OCI-LY7 (cell line): ENCODE results near the gene STARD7. TPM values are rescaled to one million over a fixed set of nuclear protein-coding genes. Genes with fewer than 3 reads are reported as not detected.

Experiments
- BruUV-seq: library from RNA; stranded (reverse); fragments of 400-500 nt; replicated peaks from 2 replicates; lab custom pipeline; 2021; lab: Mats Ljungman, UMichigan
- CTCF ChIA-PET: fragments of 300-600 bp; sonication (Branson Sonifier 250); formaldehyde crosslinking; loops from one replicate; lab custom pipeline; 2022; ENCODE audit warnings: antibody characterized with exemption; ENCODE audit not compliant: unreplicated experiment; lab: Charles Lee
- POLR2A ChIA-PET: fragments of 300-600 bp; sonication (Branson Sonifier 250); formaldehyde crosslinking; loops from one replicate; lab custom pipeline; 2022; ENCODE audit warnings: antibody characterized with exemption; lab: Charles Lee
- DNase-seq: peaks from one replicate; pipeline ENCODE4 v3.0.0-alpha.2; 2015; ENCODE audit warnings: low spot score
- H2AFZ ChIP-seq: fragments of 200-600 bp; sonication (generic), shearing (Covaris generic); 2 replicates; pipeline ENCODE4 v1.6.1; 2014; ENCODE audit warnings: mild to moderate bottlenecking, antibody characterized with exemption, low read length, moderate library complexity
- H3K27ac ChIP-seq: fragments of 200-600 bp; sonication (generic); 2 replicates; pipeline ENCODE4 v1.5.1; 2014; ENCODE audit warnings: mixed run types, low read depth, mild to moderate bottlenecking, moderate library complexity, low read length, inconsistent platforms; ENCODE audit not compliant: poor library complexity, severe bottlenecking
- H3K36me3 ChIP-seq: fragments of 200-600 bp; sonication (generic); 2 replicates; pipeline ENCODE4 v1.6.1; 2014; ENCODE audit warnings: mild to moderate bottlenecking, antibody characterized with exemption, low read length, moderate library complexity, mixed read lengths; ENCODE audit not compliant: insufficient read depth
- H3K4me1 ChIP-seq: fragments of 200-600 bp; sonication (generic); 2 replicates; pipeline ENCODE4 v1.5.1; 2014; ENCODE audit warnings: mild to moderate bottlenecking, low read length; ENCODE audit not compliant: insufficient read depth, poor library complexity, severe bottlenecking
- H3K4me2 ChIP-seq: fragments of 200-600 bp; sonication (generic); 2 replicates; pipeline ENCODE4 v1.6.1; 2014; ENCODE audit warnings: mild to moderate bottlenecking, low read length
- H3K4me3 ChIP-seq: fragments of 200-600 bp; sonication (generic); 2 replicates; pipeline ENCODE4 v1.5.1; 2014; ENCODE audit warnings: mild to moderate bottlenecking, low read depth, low read length; ENCODE audit not compliant: poor library complexity, severe bottlenecking
- H3K79me2 ChIP-seq: fragments of 200-600 bp; sonication (generic); 2 replicates; pipeline ENCODE4 v1.6.1; 2016; ENCODE audit warnings: low read depth, mild to moderate bottlenecking, low read length, moderate library complexity, mixed read lengths; ENCODE audit not compliant: insufficient read depth
- H3K9me2 ChIP-seq: fragments of 200-600 bp; sonication (generic); 2 replicates; pipeline ENCODE4 v1.6.1; 2016; ENCODE audit warnings: mild to moderate bottlenecking, low read length, mixed read lengths; ENCODE audit not compliant: insufficient read depth
- H3K9me3 ChIP-seq: fragments of 200-600 bp; sonication (generic); 2 replicates; pipeline ENCODE4 v1.6.1; 2014; ENCODE audit warnings: mild to moderate bottlenecking, mixed run types, low read length, mixed read lengths
- H4K20me1 ChIP-seq: fragments of 200-600 bp; sonication (generic); 2 replicates; pipeline ENCODE4 v1.6.1; 2014; ENCODE audit warnings: mild to moderate bottlenecking, antibody characterized with exemption, low read length, moderate library complexity, mixed read lengths; ENCODE audit not compliant: insufficient read depth
- EZH2phosphoT487 ChIP-seq: fragments of 200-600 bp; sonication (generic); IDR thresholded peaks from 2 replicates; pipeline ENCODE4 v1.6.1; 2018; ENCODE audit warnings: low read depth, borderline replicate concordance, mild to moderate bottlenecking, mixed run types, antibody characterized with exemption, low read length, moderate library complexity, mixed read lengths
- intact Hi-C: fragments of 100-400 bp; cut with micrococcal nuclease; formaldehyde crosslinking; loops from one replicate; pipeline ENCODE4 v1.10.0; 2022; ENCODE audit not compliant: unreplicated experiment
- total RNA-seq, 2 experiments: library from RNA; depleted of rRNA in 1 of 2; stranded (reverse); fragments of >200 nt in 1 of 2; shearing (Covaris generic) in 1 of 2; gene quantifications; 2 replicates each; pipeline ENCODE4 v1.2.3, GENCODE V29; 2014 to 2022
- TF ChIP-seq, protein P1 (sequence below): fragments of 200-600 bp; sonication (generic); conservative IDR thresholded peaks from 2 replicates; pipeline ENCODE4 v1.5.1; 2014; ENCODE audit warnings: mild to moderate bottlenecking, antibody characterized with exemption, low read length, moderate library complexity, mixed read lengths

The STARD7 gene
- total RNA-seq, 2 experiments from 2014 or later, result 206 to 239 TPM

GRCh38 chr2:96171831-96172230 lies 36.8 kb downstream of the STARD7 start:
- intact Hi-C loops, result no loop called here
- DNase-seq, result no peak
- Histone ChIP-seq H3K27ac (no peak overlapping the region), H2AFZ (no peak overlapping the region), H3K36me3 (no peaks in the 10 kb centered on the region), H3K9me3 (peaks cover 6% of the 10 kb centered on the region; the same call in 1 of the 2 replicates), H3K9me2 (no peaks in the 10 kb centered on the region), H4K20me1 (no peaks in the 10 kb centered on the region), H3K79me2 (no peaks in the 10 kb centered on the region), H3K4me3 (no peak overlapping the region), H3K4me2 (no peak overlapping the region), H3K4me1 (peaks cover 24% of the 10 kb centered on the region)
- BruUV-seq, result no TSS peak
- POLR2A ChIA-PET, result no interaction called here
- no peak for TF ChIP-seq EZH2phosphoT487
- TF ChIP-seq, protein P1, sequence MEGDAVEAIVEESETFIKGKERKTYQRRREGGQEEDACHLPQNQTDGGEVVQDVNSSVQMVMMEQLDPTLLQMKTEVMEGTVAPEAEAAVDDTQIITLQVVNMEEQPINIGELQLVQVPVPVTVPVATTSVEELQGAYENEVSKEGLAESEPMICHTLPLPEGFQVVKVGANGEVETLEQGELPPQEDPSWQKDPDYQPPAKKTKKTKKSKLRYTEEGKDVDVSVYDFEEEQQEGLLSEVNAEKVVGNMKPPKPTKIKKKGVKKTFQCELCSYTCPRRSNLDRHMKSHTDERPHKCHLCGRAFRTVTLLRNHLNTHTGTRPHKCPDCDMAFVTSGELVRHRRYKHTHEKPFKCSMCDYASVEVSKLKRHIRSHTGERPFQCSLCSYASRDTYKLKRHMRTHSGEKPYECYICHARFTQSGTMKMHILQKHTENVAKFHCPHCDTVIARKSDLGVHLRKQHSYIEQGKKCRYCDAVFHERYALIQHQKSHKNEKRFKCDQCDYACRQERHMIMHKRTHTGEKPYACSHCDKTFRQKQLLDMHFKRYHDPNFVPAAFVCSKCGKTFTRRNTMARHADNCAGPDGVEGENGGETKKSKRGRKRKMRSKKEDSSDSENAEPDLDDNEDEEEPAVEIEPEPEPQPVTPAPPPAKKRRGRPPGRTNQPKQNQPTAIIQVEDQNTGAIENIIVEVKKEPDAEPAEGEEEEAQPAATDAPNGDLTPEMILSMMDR, result no peak
- CTCF ChIA-PET, result no interaction called here

DNA sequence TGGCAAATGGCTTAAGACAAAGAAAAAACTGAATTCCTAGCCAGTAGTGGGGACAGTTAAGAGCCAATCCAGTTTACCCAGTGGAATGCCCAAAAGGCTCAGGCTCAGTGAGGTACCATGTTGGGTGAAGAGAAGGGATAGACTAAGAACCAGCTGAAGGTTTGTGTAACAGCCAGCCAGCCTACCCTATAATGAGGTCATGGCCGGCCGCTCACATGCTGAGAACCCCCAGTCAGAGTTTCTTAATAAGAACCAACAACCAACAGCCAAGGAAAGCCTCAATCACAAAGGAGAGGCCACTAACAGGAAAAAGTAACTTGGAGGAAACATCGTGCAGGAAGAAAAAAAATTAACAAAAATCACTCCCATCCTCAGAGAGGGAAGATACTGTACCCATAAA lies 38.0 kb downstream of the STARD7 start:
- ChIA-PET POLR2A (no interaction called here), CTCF (no interaction called here)
- Histone ChIP-seq H3K4me3 (no peak overlapping the region), H3K4me2 (no peak overlapping the region), H3K79me2 (no peaks in the 10 kb centered on the region), H3K9me3 (peaks cover 6% of the 10 kb centered on the region; the same call in 1 of the 2 replicates), H3K36me3 (no peaks in the 10 kb centered on the region), H3K27ac (no peak overlapping the region), H3K4me1 (peaks cover 25% of the 10 kb centered on the region), H2AFZ (no peak overlapping the region), H4K20me1 (no peaks in the 10 kb centered on the region), H3K9me2 (no peaks in the 10 kb centered on the region)
- intact Hi-C loops, result no loop called here
- BruUV-seq, result no TSS peak
- TF ChIP-seq, protein P1, result no peak
- TF ChIP-seq EZH2phosphoT487, result no peak
- DNase-seq, result no peak

- Histone ChIP-seq H3K9me3 (peaks cover 6% of the 10 kb centered on the region; the same call in 1 of the 2 replicates), H3K27ac (no peak overlapping the region), H2AFZ (no peak overlapping the region), H3K4me3 (no peak overlapping the region), H3K79me2 (no peaks in the 10 kb centered on the region), H4K20me1 (no peaks in the 10 kb centered on the region), H3K36me3 (no peaks in the 10 kb centered on the region), H3K9me2 (no peaks in the 10 kb centered on the region), H3K4me1 (peaks cover 31% of the 10 kb centered on the region), H3K4me2 (no peak overlapping the region)
- TF ChIP-seq EZH2phosphoT487, result no peak
- TF ChIP-seq, protein P1, result no peak
- POLR2A ChIA-PET, result no interaction called here
- DNase-seq, result no peak
- BruUV-seq, result no TSS peak
- intact Hi-C loops, result no loop called here
- CTCF ChIA-PET, result no interaction called here
These were observed 38.6 kb downstream of the STARD7 start for GRCh38 chr2:96169868-96170507.
